Lung (tissue), 12 donors: ENCODE measurements around the gene MAPK9. TPM values are rescaled to one million over a fixed set of nuclear protein-coding genes. Genes with fewer than 3 reads are reported as not detected.
"Not testable (repeated sequence)": the region's sequence is repeated elsewhere in the genome, so short reads cannot be mapped to it uniquely, and the experiment has no call there.

Source experiments
- ATAC-seq: fragments of 200-7000 bp; cut with Tn5 transposase; one replicate; pipeline ENCODE4 v1.9.1; 2020; ENCODE audit warnings: moderate number of reproducible peaks; ENCODE audit not compliant: insufficient read depth, low FRiP score
- DNase-seq, 3 donors: peaks; one replicate each; pipeline ENCODE4 v3.0.0-alpha.2; 2013 to 2017
- H3K27ac ChIP-seq, 2 donors: one replicate each; pipeline ENCODE4 v1.5.1; 2013; ENCODE audit warnings: mild to moderate bottlenecking in 2 of 2, moderate library complexity in 2 of 2, control low read depth in 1 of 2, inconsistent platforms in 1 of 2, low read depth in 1 of 2, low read length in 1 of 2
- H3K27me3 ChIP-seq, 3 donors: one replicate each; pipeline ENCODE4 v1.5.1; 2013; ENCODE audit warnings: low read length in 2 of 3; ENCODE audit not compliant: control insufficient read depth in 3 of 3, insufficient read depth in 3 of 3
- H3K36me3 ChIP-seq, 4 donors: one replicate each; pipeline ENCODE4 v1.5.1; 2013; ENCODE audit warnings: low read length in 4 of 4, mild to moderate bottlenecking in 1 of 4, moderate library complexity in 1 of 4; ENCODE audit not compliant: control insufficient read depth in 4 of 4, insufficient read depth in 4 of 4
- H3K4me1 ChIP-seq, 5 donors: one replicate each; pipeline ENCODE4 v1.5.1; 2013; ENCODE audit warnings: low read length in 5 of 5, mild to moderate bottlenecking in 2 of 5, moderate library complexity in 1 of 5; ENCODE audit not compliant: control insufficient read depth in 5 of 5, insufficient read depth in 5 of 5
- H3K4me3 ChIP-seq: one replicate; pipeline ENCODE4 v1.5.1; 2013; ENCODE audit warnings: mild to moderate bottlenecking, control low read depth, moderate library complexity
- H3K9ac ChIP-seq, 2 donors: one replicate each; pipeline ENCODE4 v1.5.1; 2013; ENCODE audit warnings: low read length in 2 of 2, control low read depth in 1 of 2; ENCODE audit not compliant: insufficient read depth in 1 of 2
- H3K9me3 ChIP-seq, 4 donors: one replicate each; pipeline ENCODE4 v1.5.1; 2013; ENCODE audit warnings: low read length in 3 of 4, mild to moderate bottlenecking in 1 of 4, moderate library complexity in 1 of 4; ENCODE audit not compliant: control insufficient read depth in 4 of 4, insufficient read depth in 3 of 4
- WGBS, 2 donors: extraction: QIAGEN DNeasy Blood & Tissue Kit; methylation state at CpG; one replicate each; pipeline ENCODE4 v1.1.7; 2013; 5-methylcytosine and 5-hydroxymethylcytosine counted together
- polyA plus RNA-seq, 2 donors: library from polyadenylated mRNA; stranded (reverse); fragments of 200-250 nt; gene quantifications; one replicate each; pipeline ENCODE4 v1.2.1, GENCODE V29; 2013
- total RNA-seq, 2 donors: library from RNA; depleted of rRNA in 1 of 2; stranded (reverse); fragments of >200 nt in 1 of 2; gene quantifications; one replicate each; pipeline ENCODE4 v1.2.1, GENCODE V29; 2014 to 2021
- TF ChIP-seq, protein P1 (sequence below): IDR thresholded peaks from 2 replicates; pipeline ENCODE4 v1.5.1; 2012; ENCODE audit warnings: mild to moderate bottlenecking; ENCODE audit errors: control extremely low read depth, extremely low read depth
- donor health status: control.
- donor health status: control.
- donor health status: Bipolar disorder and iron deficiency.
- donor health status: healthy.
- donor health status: DM: yes; HTN: yes; CAD: no.

MAPK9 gene
- total and polyA plus RNA-seq, 4 donors = 13.1 to 38.1 (median 23.6) TPM

GRCh38 chr5:180302256-180302655, 10.4 kb upstream of the MAPK9 start:
- Histone ChIP-seq H3K9ac (no peak overlapping the region), H3K4me1 (no peaks in the 10 kb centered on the region), H3K4me3 (no peak overlapping the region), H3K36me3 (peaks cover 0 to 7% (median 4%) of the 10 kb centered on the region in 4 donors), H3K27me3 (no peaks in the 10 kb centered on the region), H3K27ac (no peak overlapping the region), H3K9me3 (peaks cover 0 to 2% (median 0%) of the 10 kb centered on the region in 4 donors)
- whole genome bisulfite sequencing, 2 donors = 93 to 95% methylated on average over 10 of the region's 10 CpGs
- TF ChIP-seq, protein P1, sequence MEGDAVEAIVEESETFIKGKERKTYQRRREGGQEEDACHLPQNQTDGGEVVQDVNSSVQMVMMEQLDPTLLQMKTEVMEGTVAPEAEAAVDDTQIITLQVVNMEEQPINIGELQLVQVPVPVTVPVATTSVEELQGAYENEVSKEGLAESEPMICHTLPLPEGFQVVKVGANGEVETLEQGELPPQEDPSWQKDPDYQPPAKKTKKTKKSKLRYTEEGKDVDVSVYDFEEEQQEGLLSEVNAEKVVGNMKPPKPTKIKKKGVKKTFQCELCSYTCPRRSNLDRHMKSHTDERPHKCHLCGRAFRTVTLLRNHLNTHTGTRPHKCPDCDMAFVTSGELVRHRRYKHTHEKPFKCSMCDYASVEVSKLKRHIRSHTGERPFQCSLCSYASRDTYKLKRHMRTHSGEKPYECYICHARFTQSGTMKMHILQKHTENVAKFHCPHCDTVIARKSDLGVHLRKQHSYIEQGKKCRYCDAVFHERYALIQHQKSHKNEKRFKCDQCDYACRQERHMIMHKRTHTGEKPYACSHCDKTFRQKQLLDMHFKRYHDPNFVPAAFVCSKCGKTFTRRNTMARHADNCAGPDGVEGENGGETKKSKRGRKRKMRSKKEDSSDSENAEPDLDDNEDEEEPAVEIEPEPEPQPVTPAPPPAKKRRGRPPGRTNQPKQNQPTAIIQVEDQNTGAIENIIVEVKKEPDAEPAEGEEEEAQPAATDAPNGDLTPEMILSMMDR = no peak
- no peak for DNase-seq
- ATAC-seq = no peak

GRCh38 chr5:180301253-180301652, 9.4 kb upstream of the MAPK9 start:
- Histone ChIP-seq H3K36me3 (peaks cover 0 to 7% (median 4%) of the 10 kb centered on the region in 4 donors), H3K27ac (no peak overlapping the region), H3K9me3 (peaks cover 0 to 2% (median 0%) of the 10 kb centered on the region in 4 donors), H3K9ac (no peak overlapping the region), H3K4me3 (no peak overlapping the region), H3K4me1 (no peaks in the 10 kb centered on the region), H3K27me3 (no peaks in the 10 kb centered on the region)
- TF ChIP-seq, protein P1 = no peak
- no peak for ATAC-seq
- no peak for DNase-seq
- WGBS, 2 donors = 75 to 87% methylated on average over 4 of the region's 4 CpGs

DNA sequence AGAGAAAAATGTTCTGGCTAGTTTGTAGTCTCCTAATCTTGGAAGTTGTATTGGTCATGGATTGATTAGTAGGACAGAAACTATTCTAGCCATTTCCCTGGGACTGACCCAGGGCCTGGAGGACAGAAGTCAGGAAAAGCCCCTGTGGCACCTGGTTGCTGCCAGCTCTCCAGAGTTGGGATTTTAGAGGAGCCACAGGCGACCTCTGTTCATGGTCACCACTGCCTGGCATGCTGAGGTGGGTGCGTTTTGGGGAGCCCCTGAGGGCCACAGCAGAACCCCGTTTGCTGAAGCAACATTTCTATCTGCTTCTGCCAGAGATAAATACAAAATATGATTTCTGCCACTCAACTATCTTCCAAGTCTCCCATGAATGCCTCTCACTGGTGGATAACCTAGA, 7.6 kb upstream of the MAPK9 start:
- DNase-seq (no peak), ATAC-seq (no peak)
- no peak overlapping the region for H3K27ac ChIP-seq
- no peak overlapping the region for H3K9ac ChIP-seq
- WGBS, 2 donors = 56 to 91% methylated on average over 3 of the region's 3 CpGs
- H3K36me3 ChIP-seq = peaks cover 0 to 4% (median 3%) of the 10 kb centered on the region in 4 donors
- TF ChIP-seq, protein P1 = no peak
- H3K4me1 ChIP-seq = no peaks in the 10 kb centered on the region
- no peak overlapping the region for H3K4me3 ChIP-seq
- H3K9me3 ChIP-seq = peaks cover 0 to 2% (median 0%) of the 10 kb centered on the region in 4 donors
- H3K27me3 ChIP-seq = no peaks in the 10 kb centered on the region

DNA sequence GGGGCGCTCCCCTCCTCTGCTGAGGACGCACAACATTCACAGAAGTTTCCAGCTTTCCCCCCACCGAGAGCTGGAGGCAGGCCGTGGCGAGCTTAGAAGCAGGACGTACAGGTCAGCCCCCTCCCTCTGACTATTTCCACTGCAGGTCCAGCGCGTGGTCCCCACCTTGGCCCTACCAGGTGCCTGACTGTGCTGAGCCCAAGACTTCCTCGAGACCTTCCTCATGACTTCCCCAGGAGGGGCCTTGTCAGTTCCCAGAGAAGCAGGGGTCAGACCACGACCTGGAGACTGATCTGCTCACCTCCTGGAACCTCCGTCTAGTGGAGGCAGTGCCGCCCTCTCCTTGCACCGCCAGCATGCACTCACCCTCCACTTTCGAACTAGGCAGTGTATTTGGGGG, 7.1 kb upstream of the MAPK9 start:
- H3K9ac ChIP-seq, H3K27ac ChIP-seq, H3K4me3 ChIP-seq, H3K36me3 ChIP-seq, H3K4me1 ChIP-seq, DNase-seq, H3K27me3 ChIP-seq, ATAC-seq, H3K9me3 ChIP-seq: not testable (repeated sequence)
- WGBS, 2 donors = 88 to 94% methylated on average over 12 to 14 of the region's 14 CpGs
